ENCODE results near the gene DLGAP1.

GRCh38 chr18:4096486-4096885 lies 358.6 kb downstream of the DLGAP1 start:
- TF ChIP-seq, protein P1, sequence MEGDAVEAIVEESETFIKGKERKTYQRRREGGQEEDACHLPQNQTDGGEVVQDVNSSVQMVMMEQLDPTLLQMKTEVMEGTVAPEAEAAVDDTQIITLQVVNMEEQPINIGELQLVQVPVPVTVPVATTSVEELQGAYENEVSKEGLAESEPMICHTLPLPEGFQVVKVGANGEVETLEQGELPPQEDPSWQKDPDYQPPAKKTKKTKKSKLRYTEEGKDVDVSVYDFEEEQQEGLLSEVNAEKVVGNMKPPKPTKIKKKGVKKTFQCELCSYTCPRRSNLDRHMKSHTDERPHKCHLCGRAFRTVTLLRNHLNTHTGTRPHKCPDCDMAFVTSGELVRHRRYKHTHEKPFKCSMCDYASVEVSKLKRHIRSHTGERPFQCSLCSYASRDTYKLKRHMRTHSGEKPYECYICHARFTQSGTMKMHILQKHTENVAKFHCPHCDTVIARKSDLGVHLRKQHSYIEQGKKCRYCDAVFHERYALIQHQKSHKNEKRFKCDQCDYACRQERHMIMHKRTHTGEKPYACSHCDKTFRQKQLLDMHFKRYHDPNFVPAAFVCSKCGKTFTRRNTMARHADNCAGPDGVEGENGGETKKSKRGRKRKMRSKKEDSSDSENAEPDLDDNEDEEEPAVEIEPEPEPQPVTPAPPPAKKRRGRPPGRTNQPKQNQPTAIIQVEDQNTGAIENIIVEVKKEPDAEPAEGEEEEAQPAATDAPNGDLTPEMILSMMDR (IDR thresholded peaks at IDR 0.05): no peak
- TF ChIP-seq POLR2A (IDR thresholded peaks at IDR 0.05): no peak
- TF ChIP-seq POLR2AphosphoS5 (IDR thresholded peaks at IDR 0.05): no peak
- TF ChIP-seq EP300 (IDR thresholded peaks at IDR 0.05): no peak

Data from gastroesophageal sphincter (tissue), 3 donors.